DMS79 (cell line): Measurements from ENCODE around the gene ABL1.
"Not testable (repeated sequence)": the region's sequence is repeated elsewhere in the genome, so short reads cannot be mapped to it uniquely, and the experiment has no call there.

Experiments used
- DNase-seq: peaks from one replicate; lab custom pipeline; 2025; lab: John Stamatoyannopoulos, UW

ABL1 gene

GRCh38 chr9:130834371-130835336 lies at the start of gene ABL1:
TSS of gene ABL1 (plus strand) at chr9:130835254. CDS start at chr9:130835447, 193 bp downstream.
- peak; percentile 76 for DNase-seq

GRCh38 chr9:130785940-130786508 lies 49.0 kb upstream of the ABL1 start:
- no peak for DNase-seq

GRCh38 chr9:130786526-130786925 lies 48.5 kb upstream of the ABL1 start:
- no peak for DNase-seq

GRCh38 chr9:130789747-130790672 lies 45.0 kb upstream of the ABL1 start:
- DNase-seq: no peak

GRCh38 chr9:130791303-130791894 lies 43.7 kb upstream of the ABL1 start:
- no peak for DNase-seq

GRCh38 chr9:130793589-130793988 lies 41.5 kb upstream of the ABL1 start:
- no peak for DNase-seq

GRCh38 chr9:130794021-130794420 lies 41.0 kb upstream of the ABL1 start:
- DNase-seq: not testable (repeated sequence)

GRCh38 chr9:130794423-130794822 lies 40.6 kb upstream of the ABL1 start:
- DNase-seq: not testable (repeated sequence)

- DNase-seq: no peak
Measured at GRCh38 chr9:130794923-130795495, 40.0 kb upstream of the ABL1 start.

GRCh38 chr9:130803116-130803515 lies 31.9 kb upstream of the ABL1 start:
- DNase-seq: not testable (repeated sequence)

GRCh38 chr9:130805510-130806326 lies 29.3 kb upstream of the ABL1 start:
- DNase-seq: no peak

- DNase-seq: no peak
Measured at GRCh38 chr9:130806327-130806716, 28.7 kb upstream of the ABL1 start.

GRCh38 chr9:130810609-130811136 lies 24.4 kb upstream of the ABL1 start:
- DNase-seq: no peak

- DNase-seq: no peak
Measured at GRCh38 chr9:130815242-130815808, 19.7 kb upstream of the ABL1 start.

- DNase-seq: no peak
Measured at GRCh38 chr9:130817914-130818313, 17.1 kb upstream of the ABL1 start.

GRCh38 chr9:130820135-130820738 lies 14.8 kb upstream of the ABL1 start:
- DNase-seq: no peak

- no peak for DNase-seq
Measured at GRCh38 chr9:130823435-130823834, 11.6 kb upstream of the ABL1 start.

GRCh38 chr9:130824079-130824478 lies 11.0 kb upstream of the ABL1 start:
- DNase-seq: no peak

GRCh38 chr9:130824643-130825350 lies 10.3 kb upstream of the ABL1 start:
- peak; percentile 10 for DNase-seq
